Liver (tissue), 9 donors: ENCODE data around the gene WDR82. TPM values are rescaled to one million over a fixed set of nuclear protein-coding genes. Genes with fewer than 3 reads are reported as not detected.
A peak's percentile ranks its signal among the peaks of the same experiment; 100 is the strongest.

Source experiments
- DNase-seq: peaks from one replicate; pipeline ENCODE4 v3.0.0-alpha.2; 2017; ENCODE audit warnings: low spot score
- H3K27ac ChIP-seq, 2 donors: one replicate each; pipeline ENCODE4 v1.7.0; 2013; ENCODE audit warnings: inconsistent platforms in 2 of 2, low read length in 2 of 2, control low read depth in 1 of 2, low read depth in 1 of 2, mild to moderate bottlenecking in 1 of 2
- H3K27me3 ChIP-seq, 4 donors: one replicate each; pipeline versions ENCODE4 v1.6.1 to v1.7.0; 2013; ENCODE audit warnings: low read length in 3 of 4, inconsistent platforms in 1 of 4, mild to moderate bottlenecking in 1 of 4, moderate library complexity in 1 of 4; ENCODE audit not compliant: control insufficient read depth in 4 of 4, insufficient read depth in 4 of 4
- H3K36me3 ChIP-seq, 4 donors: one replicate each; pipeline versions ENCODE4 v1.6.1 to v1.7.0; 2013; ENCODE audit warnings: low read length in 3 of 4, mild to moderate bottlenecking in 3 of 4, low read depth in 1 of 4, moderate library complexity in 1 of 4; ENCODE audit not compliant: control insufficient read depth in 4 of 4, insufficient read depth in 3 of 4
- H3K4me1 ChIP-seq, 4 donors: one replicate each; pipeline versions ENCODE4 v1.6.1 to v1.7.0; 2013; ENCODE audit warnings: low read length in 3 of 4, mild to moderate bottlenecking in 3 of 4, moderate library complexity in 1 of 4; ENCODE audit not compliant: control insufficient read depth in 4 of 4, insufficient read depth in 4 of 4
- H3K4me3 ChIP-seq, 3 donors: one replicate each; pipeline versions ENCODE4 v1.6.1 to v1.7.0; 2013; ENCODE audit warnings: low read length in 3 of 3, control low read depth in 1 of 3, low read depth in 1 of 3, mild to moderate bottlenecking in 1 of 3
- H3K9ac ChIP-seq, 2 donors: one replicate each; pipeline ENCODE4 v1.7.0; 2013; ENCODE audit warnings: low read length in 2 of 2, mild to moderate bottlenecking in 2 of 2, moderate library complexity in 2 of 2, control low read depth in 1 of 2, low read depth in 1 of 2
- H3K9me3 ChIP-seq, 4 donors: one replicate each; pipeline versions ENCODE4 v1.6.1 to v1.7.0; 2013; ENCODE audit warnings: low read length in 3 of 4; ENCODE audit not compliant: control insufficient read depth in 4 of 4
- EGR1 ChIP-seq, 2 donors: IDR thresholded peaks; 2 replicates each; pipeline ENCODE4 v1.6.1; 2016 to 2018; ENCODE audit warnings: antibody characterized with exemption in 2 of 2, low read depth in 2 of 2
- FOXA1 ChIP-seq: IDR thresholded peaks from 2 replicates; pipeline ENCODE4 v1.6.1; 2016; ENCODE audit warnings: antibody characterized with exemption
- FOXA2 ChIP-seq: IDR thresholded peaks from 2 replicates; pipeline ENCODE4 v1.6.1; 2016; ENCODE audit warnings: antibody characterized with exemption
- GABPA ChIP-seq, 2 donors: IDR thresholded peaks in 1 of 2; conservative IDR thresholded peaks in 1 of 2; 2 replicates each; pipeline ENCODE4 v1.6.1; 2016; ENCODE audit warnings: antibody characterized with exemption in 2 of 2, mild to moderate bottlenecking in 1 of 2, moderate library complexity in 1 of 2
- HNF4A ChIP-seq, 2 donors: conservative IDR thresholded peaks; 2 replicates each; pipeline ENCODE4 v1.6.1; 2016; ENCODE audit warnings: antibody characterized with exemption in 2 of 2, mild to moderate bottlenecking in 2 of 2
- HNF4G ChIP-seq: IDR thresholded peaks from 2 replicates; pipeline ENCODE4 v1.6.1; 2016; ENCODE audit warnings: antibody characterized with exemption
- JUND ChIP-seq, 2 donors: IDR thresholded peaks; 2 replicates each; pipeline ENCODE4 v1.6.1; 2016; ENCODE audit warnings: antibody characterized with exemption in 2 of 2
- NR2F2 ChIP-seq: IDR thresholded peaks from 2 replicates; pipeline ENCODE4 v1.6.1; 2016; ENCODE audit warnings: antibody characterized with exemption
- RAD21 ChIP-seq, 2 donors: IDR thresholded peaks; 2 replicates each; pipeline ENCODE4 v1.6.1; 2016; ENCODE audit warnings: antibody characterized with exemption in 2 of 2, mild to moderate bottlenecking in 2 of 2
- REST ChIP-seq: IDR thresholded peaks from 2 replicates; pipeline ENCODE4 v1.6.1; 2016; ENCODE audit warnings: antibody characterized with exemption, mild to moderate bottlenecking
- RXRA ChIP-seq, 2 donors: IDR thresholded peaks; 2 replicates each; pipeline ENCODE4 v1.6.1; 2017 to 2018; ENCODE audit warnings: antibody characterized with exemption in 2 of 2, mild to moderate bottlenecking in 1 of 2
- SP1 ChIP-seq: IDR thresholded peaks from 2 replicates; pipeline ENCODE4 v1.6.1; 2018; ENCODE audit warnings: antibody characterized with exemption, mild to moderate bottlenecking
- TAF1 ChIP-seq: conservative IDR thresholded peaks from 2 replicates; pipeline ENCODE4 v1.6.1; 2016; ENCODE audit warnings: antibody characterized with exemption, mild to moderate bottlenecking
- YY1 ChIP-seq: IDR thresholded peaks from 2 replicates; pipeline ENCODE4 v1.6.1; 2016; ENCODE audit warnings: antibody characterized with exemption, mild to moderate bottlenecking
- ZBTB33 ChIP-seq: IDR thresholded peaks from 2 replicates; pipeline ENCODE4 v1.6.1; 2016; ENCODE audit warnings: antibody characterized with exemption
- WGBS: extraction: QIAGEN DNeasy Blood & Tissue Kit; methylation state at CpG from one replicate; pipeline ENCODE4 v1.1.7; 2013; 5-methylcytosine and 5-hydroxymethylcytosine counted together
- polyA plus RNA-seq, 2 donors: library from polyadenylated mRNA; stranded (reverse) in 1 of 2; unstranded in 1 of 2; fragments of 200-250 nt in 1 of 2; fragments of >200 nt in 1 of 2; fragmentation: Nextera tagmentation in 1 of 2; extraction: Ambion mirVana in 1 of 2; gene quantifications; one replicate each; pipeline versions ENCODE4 v1.2.1 to v1.2.3, GENCODE V29; 2013 to 2015
- total RNA-seq, 2 donors: library from RNA; depleted of rRNA; stranded (reverse); fragments of >200 nt; gene quantifications; one replicate each; pipeline ENCODE4 v1.2.3, GENCODE V29; 2014
- TF ChIP-seq, protein P1 (sequence below): IDR thresholded peaks from 2 replicates; pipeline ENCODE4 v1.6.1; 2016; ENCODE audit warnings: antibody characterized with exemption
- TF ChIP-seq, protein P2 (sequence below): fragments of 150-350 bp; IDR thresholded peaks from 2 replicates; pipeline ENCODE4 v1.5.1; 2017; ENCODE audit warnings: improper control_type of control experiment, low read depth, low read length; ENCODE audit not compliant: missing input control
- TF ChIP-seq, protein P3 (sequence below): IDR thresholded peaks from 2 replicates; pipeline ENCODE4 v1.6.1; 2016; ENCODE audit warnings: antibody characterized with exemption
- donor health status: healthy.
- donor health status: healthy.
- donor health status: healthy.
- donor health status: healthy.
- donor health status: healthy.

Gene WDR82
- total RNA-seq (10 to 100 TPM; 31.7 to 44.3 TPM), polyA plus RNA-seq (10 to 100 TPM in 1 of 2 donors, 1 to 10 TPM in 1; 4.3 to 19.4 TPM)

GRCh38 chr3:52278510-52279069 is at the start of gene WDR82:
TSS of gene WDR82 (minus strand) at chr3:52278649. CDS start at chr3:52278361, 288 bp downstream.
- WGBS = under 1% methylated on average over 58 of the region's 58 CpGs
- Histone ChIP-seq H3K4me1 (peaks cover 4 to 52% (median 39%) of the 10 kb centered on the region in 4 donors), H3K9me3 (no peaks in the 10 kb centered on the region), H3K9ac (peak within 1 kb of the TSS; percentile 94 to 99), H3K4me3 (peak within 1 kb of the TSS; percentile 81 to 99 (median 82)), H3K27me3 (no peaks in the 10 kb centered on the region), H3K27ac (peak within 1 kb of the TSS; percentile 93 to 99), H3K36me3 (peaks cover 0 to 4% (median under 1%) of the 10 kb centered on the region in 4 donors)
- peak; percentile 99 for DNase-seq
- peak in 1 of 2 donors; percentile 31 for TF ChIP-seq JUND (IDR thresholded peaks at IDR 0.05)
- TF ChIP-seq HNF4G = no peak
- peak; percentile 6 to 26 for TF ChIP-seq RXRA (IDR thresholded peaks at IDR 0.05)
- TF ChIP-seq RAD21 (IDR thresholded peaks at IDR 0.05) = peak; percentile 16 to 44
- TF ChIP-seq GABPA (IDR thresholded peaks at IDR 0.05 in 1 of 2, conservative IDR thresholded peaks at IDR 0.05 in 1 of 2) = no peak
- no peak for TF ChIP-seq ZBTB33
- TF ChIP-seq, protein P1, sequence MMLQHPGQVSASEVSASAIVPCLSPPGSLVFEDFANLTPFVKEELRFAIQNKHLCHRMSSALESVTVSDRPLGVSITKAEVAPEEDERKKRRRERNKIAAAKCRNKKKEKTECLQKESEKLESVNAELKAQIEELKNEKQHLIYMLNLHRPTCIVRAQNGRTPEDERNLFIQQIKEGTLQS = no peak
- TF ChIP-seq TAF1 = no peak
- no peak for TF ChIP-seq HNF4A (conservative IDR thresholded peaks at IDR 0.05)
- no peak for TF ChIP-seq FOXA2
- peak; percentile 98 for TF ChIP-seq YY1
- no peak for TF ChIP-seq EGR1 (IDR thresholded peaks at IDR 0.05; ENCODE audit: low read depth in 2 of 2)
- TF ChIP-seq REST = peak; percentile 20
- no peak for TF ChIP-seq NR2F2
- TF ChIP-seq FOXA1 = no peak
- TF ChIP-seq, protein P2, sequence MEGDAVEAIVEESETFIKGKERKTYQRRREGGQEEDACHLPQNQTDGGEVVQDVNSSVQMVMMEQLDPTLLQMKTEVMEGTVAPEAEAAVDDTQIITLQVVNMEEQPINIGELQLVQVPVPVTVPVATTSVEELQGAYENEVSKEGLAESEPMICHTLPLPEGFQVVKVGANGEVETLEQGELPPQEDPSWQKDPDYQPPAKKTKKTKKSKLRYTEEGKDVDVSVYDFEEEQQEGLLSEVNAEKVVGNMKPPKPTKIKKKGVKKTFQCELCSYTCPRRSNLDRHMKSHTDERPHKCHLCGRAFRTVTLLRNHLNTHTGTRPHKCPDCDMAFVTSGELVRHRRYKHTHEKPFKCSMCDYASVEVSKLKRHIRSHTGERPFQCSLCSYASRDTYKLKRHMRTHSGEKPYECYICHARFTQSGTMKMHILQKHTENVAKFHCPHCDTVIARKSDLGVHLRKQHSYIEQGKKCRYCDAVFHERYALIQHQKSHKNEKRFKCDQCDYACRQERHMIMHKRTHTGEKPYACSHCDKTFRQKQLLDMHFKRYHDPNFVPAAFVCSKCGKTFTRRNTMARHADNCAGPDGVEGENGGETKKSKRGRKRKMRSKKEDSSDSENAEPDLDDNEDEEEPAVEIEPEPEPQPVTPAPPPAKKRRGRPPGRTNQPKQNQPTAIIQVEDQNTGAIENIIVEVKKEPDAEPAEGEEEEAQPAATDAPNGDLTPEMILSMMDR = peak; percentile 23
- TF ChIP-seq, protein P3, sequence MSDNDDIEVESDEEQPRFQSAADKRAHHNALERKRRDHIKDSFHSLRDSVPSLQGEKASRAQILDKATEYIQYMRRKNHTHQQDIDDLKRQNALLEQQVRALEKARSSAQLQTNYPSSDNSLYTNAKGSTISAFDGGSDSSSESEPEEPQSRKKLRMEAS = no peak
- TF ChIP-seq SP1 = no peak
